Vagina (tissue), 2 donors: ENCODE data around the gene CFAP92. TPM values are rescaled to one million over a fixed set of nuclear protein-coding genes. Genes with fewer than 3 reads are reported as not detected.
A peak's percentile ranks its signal among the peaks of the same experiment; 100 is the strongest.

Source experiments
- DNase-seq, 2 donors: peaks; one replicate each; pipeline ENCODE4 v3.0.0-alpha.2; 2017; ENCODE audit errors: extremely low spot score in 2 of 2
- H3K27ac ChIP-seq: fragments of 200-600 bp; sonication (generic); one replicate; pipeline ENCODE4 v1.5.1; 2019
- H3K27me3 ChIP-seq: fragments of 200-600 bp; sonication (generic); one replicate; pipeline ENCODE4 v1.5.1; 2019
- H3K36me3 ChIP-seq, 2 donors: fragments of 200-600 bp; sonication (generic); one replicate each; pipeline ENCODE4 v1.5.1; 2017 to 2019
- H3K4me1 ChIP-seq: fragments of 200-600 bp; sonication (generic); one replicate; pipeline ENCODE4 v1.5.1; 2019
- H3K4me3 ChIP-seq, 2 donors: fragments of 200-600 bp; sonication (generic); 1 replicate in 1 of 2; 2 replicates in 1 of 2; pipeline ENCODE4 v1.5.1; 2016 to 2019
- H3K9me3 ChIP-seq: fragments of 200-600 bp; sonication (generic); one replicate; pipeline ENCODE4 v1.5.1; 2019
- POLR2A ChIP-seq, 2 donors: fragments of 450-650 bp; IDR thresholded peaks; one replicate each; pipeline ENCODE4 v1.6.1; 2017; ENCODE audit warnings: antibody characterized with exemption in 2 of 2, mild to moderate bottlenecking in 2 of 2, moderate library complexity in 2 of 2
- POLR2AphosphoS5 ChIP-seq, 2 donors: sonication (generic); formaldehyde crosslinking; IDR thresholded peaks; one replicate each; pipeline ENCODE4 v1.9.0; 2017; ENCODE audit warnings: antibody characterized with exemption in 2 of 2, mild to moderate bottlenecking in 2 of 2, low read depth in 1 of 2; ENCODE audit not compliant: insufficient read depth in 1 of 2
- intact Hi-C: fragments of 100-400 bp; cut with DNase I; formaldehyde crosslinking; loops from one replicate; pipeline ENCODE4 v1.15.1; 2023
- total RNA-seq: library from RNA; depleted of rRNA; stranded (reverse); fragments of >200 nt; gene quantifications from one replicate; pipeline ENCODE4 v1.2.3, GENCODE V29; 2016
- TF ChIP-seq, protein P1 (sequence below), 3 experiments: fragments of 450-650 bp in 2 of 3; fragments of 200-600 bp in 1 of 3; sonication (generic) in 1 of 3; IDR thresholded peaks; one replicate each; pipeline ENCODE4 v1.5.1; 2017 to 2019; ENCODE audit warnings: antibody characterized with exemption in 3 of 3, mild to moderate bottlenecking in 2 of 3, moderate library complexity in 2 of 3

CFAP92 gene
- total RNA-seq, 1 donor from 2014 or later = not detected

DNA sequence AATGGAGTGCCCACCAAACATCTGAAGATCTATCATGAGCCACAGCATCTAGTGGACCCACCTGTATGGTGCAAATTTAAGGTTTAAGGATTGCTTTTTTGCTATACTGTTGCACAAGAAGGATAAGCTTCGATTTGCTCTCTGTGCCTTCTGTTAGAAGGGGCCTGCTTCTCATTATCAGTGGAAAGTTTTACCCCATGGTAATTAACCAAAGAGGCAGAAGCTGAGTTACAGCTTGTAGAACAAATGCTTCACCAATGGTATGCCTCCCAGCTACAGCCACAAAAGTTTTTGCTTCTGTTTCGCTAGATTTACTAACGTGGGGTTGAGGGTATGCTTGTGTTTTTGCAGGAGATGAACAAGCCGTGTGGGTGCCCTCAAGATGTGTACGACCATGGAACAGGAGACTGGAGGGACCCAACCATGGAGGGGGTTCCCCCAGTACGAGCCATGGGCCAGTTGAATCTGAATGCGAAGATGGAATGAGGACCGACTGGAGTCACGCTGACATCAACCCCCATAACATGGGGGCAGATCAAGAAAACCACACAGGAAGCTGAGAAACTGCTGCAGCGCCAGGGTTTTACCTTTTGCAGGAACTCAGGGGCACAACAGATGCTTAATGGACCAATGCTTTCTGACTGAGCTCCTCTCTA is 70.9 kb downstream of the CFAP92 start:
- Histone ChIP-seq H3K27me3 (no peaks in the 10 kb centered on the region), H3K4me1 (no peaks in the 10 kb centered on the region), H3K27ac (no peak overlapping the region), H3K9me3 (peaks cover 4% of the 10 kb centered on the region), H3K36me3 (no peaks in the 10 kb centered on the region), H3K4me3 (no peak overlapping the region)
- TF ChIP-seq, protein P1, sequence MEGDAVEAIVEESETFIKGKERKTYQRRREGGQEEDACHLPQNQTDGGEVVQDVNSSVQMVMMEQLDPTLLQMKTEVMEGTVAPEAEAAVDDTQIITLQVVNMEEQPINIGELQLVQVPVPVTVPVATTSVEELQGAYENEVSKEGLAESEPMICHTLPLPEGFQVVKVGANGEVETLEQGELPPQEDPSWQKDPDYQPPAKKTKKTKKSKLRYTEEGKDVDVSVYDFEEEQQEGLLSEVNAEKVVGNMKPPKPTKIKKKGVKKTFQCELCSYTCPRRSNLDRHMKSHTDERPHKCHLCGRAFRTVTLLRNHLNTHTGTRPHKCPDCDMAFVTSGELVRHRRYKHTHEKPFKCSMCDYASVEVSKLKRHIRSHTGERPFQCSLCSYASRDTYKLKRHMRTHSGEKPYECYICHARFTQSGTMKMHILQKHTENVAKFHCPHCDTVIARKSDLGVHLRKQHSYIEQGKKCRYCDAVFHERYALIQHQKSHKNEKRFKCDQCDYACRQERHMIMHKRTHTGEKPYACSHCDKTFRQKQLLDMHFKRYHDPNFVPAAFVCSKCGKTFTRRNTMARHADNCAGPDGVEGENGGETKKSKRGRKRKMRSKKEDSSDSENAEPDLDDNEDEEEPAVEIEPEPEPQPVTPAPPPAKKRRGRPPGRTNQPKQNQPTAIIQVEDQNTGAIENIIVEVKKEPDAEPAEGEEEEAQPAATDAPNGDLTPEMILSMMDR (IDR thresholded peaks at IDR 0.05) = no peak
- no peak for TF ChIP-seq POLR2A (IDR thresholded peaks at IDR 0.05)
- no peak for TF ChIP-seq POLR2AphosphoS5 (IDR thresholded peaks at IDR 0.05; ENCODE audit: insufficient read depth in 1 of 2, low read depth in 1 of 2)
- DNase-seq = peak; percentile 40 to 46
- intact Hi-C loops = no loop called here

DNA sequence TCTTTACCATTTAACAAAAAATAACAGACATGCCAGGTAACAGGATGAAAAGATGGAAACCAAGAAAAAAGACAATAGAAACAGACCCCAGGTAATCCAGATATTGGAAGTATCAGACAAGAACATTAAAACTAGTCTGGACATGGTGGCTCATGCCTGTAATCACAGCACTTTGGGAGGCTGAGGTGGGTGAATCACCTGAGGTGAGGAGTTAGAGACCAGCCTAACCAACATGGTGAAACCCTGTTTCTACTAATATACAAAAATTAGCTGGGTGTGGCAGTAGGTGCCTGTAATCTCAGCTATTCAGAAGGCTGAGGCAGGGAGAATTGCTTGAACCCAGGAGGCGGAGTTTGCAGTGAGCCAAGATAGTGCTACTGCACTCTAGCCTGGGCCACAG is 73.9 kb downstream of the CFAP92 start:
- Histone ChIP-seq H3K4me3 (no peak overlapping the region), H3K27me3 (no peaks in the 10 kb centered on the region), H3K4me1 (no peaks in the 10 kb centered on the region), H3K9me3 (peaks cover 4% of the 10 kb centered on the region), H3K36me3 (peaks cover 0 to 10% of the 10 kb centered on the region in 2 donors), H3K27ac (no peak overlapping the region)
- TF ChIP-seq, protein P1 (IDR thresholded peaks at IDR 0.05) = no peak
- TF ChIP-seq POLR2A (IDR thresholded peaks at IDR 0.05) (no peak), POLR2AphosphoS5 (IDR thresholded peaks at IDR 0.05; ENCODE audit: insufficient read depth in 1 of 2, low read depth in 1 of 2) (no peak)
- intact Hi-C loops = no loop called here
- DNase-seq = peak in 1 of 2 donors; percentile 52

DNA sequence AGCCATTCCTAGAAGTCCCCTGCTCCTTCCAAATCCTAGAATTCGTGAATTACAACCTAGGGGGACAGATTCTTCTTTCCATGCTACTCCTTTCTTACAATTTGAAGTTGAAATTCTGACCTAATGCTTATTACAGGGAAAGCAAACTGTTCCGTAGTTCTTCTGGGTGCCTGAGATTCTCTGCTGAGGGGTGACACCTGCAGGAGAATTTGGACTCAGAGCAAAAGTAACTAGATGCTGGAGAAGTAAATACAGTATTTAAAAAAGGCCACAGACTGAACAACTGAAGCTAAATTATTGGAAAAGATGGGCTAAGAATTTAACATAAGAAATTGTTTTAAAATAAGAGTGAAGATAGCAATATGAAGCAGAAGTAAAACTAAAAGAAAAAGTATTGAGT is 76.6 kb downstream of the CFAP92 start:
- Histone ChIP-seq H3K9me3 (peaks cover 4% of the 10 kb centered on the region), H3K27me3 (no peaks in the 10 kb centered on the region), H3K4me1 (no peaks in the 10 kb centered on the region), H3K27ac (no peak overlapping the region), H3K4me3 (no peak overlapping the region), H3K36me3 (peaks cover 0 to 33% of the 10 kb centered on the region in 2 donors)
- intact Hi-C loops = no loop called here
- no peak for DNase-seq
- no peak for TF ChIP-seq POLR2A (IDR thresholded peaks at IDR 0.05)
- TF ChIP-seq, protein P1 (IDR thresholded peaks at IDR 0.05) = no peak
- TF ChIP-seq POLR2AphosphoS5 (IDR thresholded peaks at IDR 0.05; ENCODE audit: insufficient read depth in 1 of 2, low read depth in 1 of 2) = no peak

DNA sequence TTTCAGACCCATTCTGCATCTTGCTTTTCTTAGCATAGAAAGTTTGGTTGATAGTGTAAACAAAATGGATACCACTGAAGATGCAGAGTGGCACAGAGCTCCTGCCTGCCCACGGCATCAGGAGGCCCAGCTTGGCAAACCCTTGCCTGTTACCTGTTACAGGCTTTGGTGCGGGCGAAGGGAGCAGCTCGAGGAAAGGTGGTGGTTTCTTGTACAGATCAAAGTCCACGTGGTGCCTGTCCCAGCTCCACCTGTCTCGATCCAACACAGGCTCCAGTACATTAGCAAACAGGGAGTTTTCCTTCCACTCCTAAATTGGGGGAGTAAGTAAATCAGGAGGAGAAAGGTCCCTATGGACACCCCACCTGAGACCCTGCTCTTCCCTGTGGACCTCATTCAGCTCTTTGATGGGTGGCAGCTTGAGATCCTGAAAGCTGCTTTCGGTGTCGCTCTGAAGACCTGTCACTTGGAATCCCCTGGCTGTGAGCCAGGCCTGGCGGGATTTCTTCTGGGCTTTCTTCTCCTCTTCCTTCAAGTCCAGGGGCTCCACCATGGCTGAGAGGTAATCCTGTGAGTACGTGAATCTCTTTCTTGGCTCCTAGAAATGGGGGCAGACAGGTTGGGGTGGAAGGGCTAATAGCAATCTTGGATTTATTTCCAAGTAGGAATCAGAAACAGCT is 78.8 kb downstream of the CFAP92 start:
- Histone ChIP-seq H3K27ac (no peak overlapping the region), H3K27me3 (no peaks in the 10 kb centered on the region), H3K4me3 (no peak overlapping the region), H3K9me3 (no peaks in the 10 kb centered on the region), H3K4me1 (no peaks in the 10 kb centered on the region), H3K36me3 (peaks cover 0 to 54% of the 10 kb centered on the region in 2 donors)
- no peak for DNase-seq
- intact Hi-C loops = no loop called here
- TF ChIP-seq POLR2AphosphoS5 (IDR thresholded peaks at IDR 0.05; ENCODE audit: insufficient read depth in 1 of 2, low read depth in 1 of 2) (no peak), POLR2A (IDR thresholded peaks at IDR 0.05) (no peak)
- TF ChIP-seq, protein P1 (IDR thresholded peaks at IDR 0.05) = no peak

DNA sequence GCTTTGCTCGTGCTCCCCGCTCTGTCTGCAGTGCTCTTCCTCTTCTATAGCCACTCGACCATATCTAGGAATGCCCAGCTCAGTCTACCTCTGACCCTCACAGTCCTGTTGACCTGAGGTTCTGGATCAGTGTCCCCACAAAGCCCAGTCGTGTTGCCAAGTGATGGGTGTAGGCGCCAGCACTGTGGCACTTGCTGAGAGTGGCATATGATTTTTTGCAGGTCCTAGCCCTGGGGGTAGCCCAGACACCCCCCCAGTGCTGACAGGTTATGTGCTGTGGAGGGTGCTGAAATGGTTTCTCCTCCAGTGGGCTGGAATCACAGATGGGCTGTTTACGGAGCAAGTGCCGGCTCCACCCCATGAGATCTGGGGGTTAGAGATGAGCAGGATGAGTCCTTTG is 82.0 kb downstream of the CFAP92 start:
- DNase-seq = no peak
- Histone ChIP-seq H3K4me3 (no peak overlapping the region), H3K36me3 (peaks cover 0 to 82% of the 10 kb centered on the region in 2 donors), H3K9me3 (no peaks in the 10 kb centered on the region), H3K27ac (no peak overlapping the region), H3K27me3 (no peaks in the 10 kb centered on the region), H3K4me1 (no peaks in the 10 kb centered on the region)
- intact Hi-C loops = no loop called here
- TF ChIP-seq, protein P1 (IDR thresholded peaks at IDR 0.05) = no peak
- TF ChIP-seq POLR2A (IDR thresholded peaks at IDR 0.05) = no peak
- TF ChIP-seq POLR2AphosphoS5 (IDR thresholded peaks at IDR 0.05; ENCODE audit: insufficient read depth in 1 of 2, low read depth in 1 of 2) = no peak
